D721Med (cell line): ENCODE data around the gene ANKRD31.
"Not testable (repeated sequence)": the region's sequence is repeated elsewhere in the genome, so short reads cannot be mapped to it uniquely, and the experiment has no call there.

ENCODE experiments used
- DNase-seq: peaks from one replicate; pipeline ENCODE4 v3.0.0; 2011; ENCODE audit warnings: low spot score; ENCODE audit not compliant: insufficient read length
- FAIRE-seq: peaks from 2 replicates; lab custom pipeline; 2011; peaks lifted over from hg19 to GRCh38; lab: Jason Lieb, UNC
- TF ChIP-seq, protein P1 (sequence below): IDR thresholded peaks from 2 replicates; pipeline ENCODE4 v1.5.1; 2012; ENCODE audit warnings: mild to moderate bottlenecking, control low read depth; ENCODE audit not compliant: insufficient read depth; ENCODE audit errors: missing control alignments

Gene ANKRD31

GRCh38 chr5:75152860-75153259 lies 83.8 kb downstream of the ANKRD31 start:
- no peak for DNase-seq
- FAIRE-seq, result no peak
- TF ChIP-seq, protein P1, sequence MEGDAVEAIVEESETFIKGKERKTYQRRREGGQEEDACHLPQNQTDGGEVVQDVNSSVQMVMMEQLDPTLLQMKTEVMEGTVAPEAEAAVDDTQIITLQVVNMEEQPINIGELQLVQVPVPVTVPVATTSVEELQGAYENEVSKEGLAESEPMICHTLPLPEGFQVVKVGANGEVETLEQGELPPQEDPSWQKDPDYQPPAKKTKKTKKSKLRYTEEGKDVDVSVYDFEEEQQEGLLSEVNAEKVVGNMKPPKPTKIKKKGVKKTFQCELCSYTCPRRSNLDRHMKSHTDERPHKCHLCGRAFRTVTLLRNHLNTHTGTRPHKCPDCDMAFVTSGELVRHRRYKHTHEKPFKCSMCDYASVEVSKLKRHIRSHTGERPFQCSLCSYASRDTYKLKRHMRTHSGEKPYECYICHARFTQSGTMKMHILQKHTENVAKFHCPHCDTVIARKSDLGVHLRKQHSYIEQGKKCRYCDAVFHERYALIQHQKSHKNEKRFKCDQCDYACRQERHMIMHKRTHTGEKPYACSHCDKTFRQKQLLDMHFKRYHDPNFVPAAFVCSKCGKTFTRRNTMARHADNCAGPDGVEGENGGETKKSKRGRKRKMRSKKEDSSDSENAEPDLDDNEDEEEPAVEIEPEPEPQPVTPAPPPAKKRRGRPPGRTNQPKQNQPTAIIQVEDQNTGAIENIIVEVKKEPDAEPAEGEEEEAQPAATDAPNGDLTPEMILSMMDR, result no peak

DNA sequence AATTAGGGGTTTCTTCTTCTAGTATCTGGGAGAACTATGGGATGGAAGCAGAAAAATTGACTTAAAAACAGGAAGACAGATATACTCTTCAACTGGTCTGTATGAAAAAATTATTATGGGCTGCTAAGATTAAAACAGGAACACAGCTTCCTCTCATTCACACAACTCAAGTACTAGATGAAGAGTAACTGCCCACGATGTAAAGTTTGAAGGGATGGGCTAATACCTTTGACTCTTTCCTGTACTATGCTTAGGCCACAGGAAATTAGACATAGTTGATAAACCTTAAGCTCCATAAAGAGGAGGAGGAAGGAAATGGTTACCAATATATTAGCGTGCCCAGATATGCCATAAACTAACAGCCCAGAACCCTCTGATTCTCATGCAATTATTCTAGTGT lies 88.6 kb downstream of the ANKRD31 start:
- TF ChIP-seq, protein P1, result no peak
- FAIRE-seq, result no peak
- no peak for DNase-seq

DNA sequence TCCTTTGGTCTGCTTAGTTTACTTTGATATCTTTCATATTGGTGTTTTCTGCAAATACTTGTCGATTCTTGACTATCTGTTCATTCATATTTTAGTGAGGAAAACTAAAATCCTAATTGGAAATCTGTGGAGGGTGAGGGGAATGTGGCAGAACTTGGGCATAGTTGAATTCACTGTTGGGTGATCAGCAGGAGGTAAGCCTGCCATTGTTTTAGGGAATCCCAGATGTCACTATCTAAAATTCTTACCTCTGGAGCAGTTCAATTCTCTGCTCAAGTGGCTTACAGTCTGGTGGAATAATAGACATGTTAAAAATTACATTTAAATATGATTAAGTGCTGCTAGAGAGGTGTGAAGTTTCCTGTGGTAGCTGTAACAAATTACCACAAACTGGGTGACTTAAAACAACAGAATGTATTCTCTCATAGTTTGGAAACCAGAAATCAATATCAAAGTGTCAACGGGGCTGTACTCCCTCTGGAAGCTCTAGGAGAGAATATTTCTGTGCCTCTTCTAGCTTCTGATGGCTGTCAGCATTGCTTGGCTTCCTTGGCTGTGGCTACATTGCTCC lies 94.0 kb downstream of the ANKRD31 start:
- FAIRE-seq (no peak), DNase-seq (no peak)
- TF ChIP-seq, protein P1, result no peak

DNA sequence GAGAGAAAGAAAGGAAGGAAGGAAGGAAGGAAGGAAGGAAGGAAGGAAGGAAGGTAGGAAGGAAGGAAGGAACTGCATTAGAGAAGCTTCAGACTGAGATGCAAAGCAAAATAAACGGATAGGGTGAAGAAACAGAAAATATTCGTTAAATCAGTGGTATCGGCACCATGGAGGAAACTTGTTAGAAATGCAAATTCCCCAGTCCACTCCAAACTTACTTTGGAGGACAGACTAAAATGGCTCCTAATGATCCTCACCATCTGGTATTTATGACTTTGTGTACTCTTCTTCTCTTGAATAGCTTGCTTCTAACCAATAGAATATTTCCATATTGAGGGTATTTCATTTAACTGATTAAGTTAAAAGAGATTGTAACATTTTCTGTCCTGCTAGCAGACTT lies 96.4 kb downstream of the ANKRD31 start:
- DNase-seq (no peak), FAIRE-seq (no peak)
- TF ChIP-seq, protein P1, result no peak

DNA sequence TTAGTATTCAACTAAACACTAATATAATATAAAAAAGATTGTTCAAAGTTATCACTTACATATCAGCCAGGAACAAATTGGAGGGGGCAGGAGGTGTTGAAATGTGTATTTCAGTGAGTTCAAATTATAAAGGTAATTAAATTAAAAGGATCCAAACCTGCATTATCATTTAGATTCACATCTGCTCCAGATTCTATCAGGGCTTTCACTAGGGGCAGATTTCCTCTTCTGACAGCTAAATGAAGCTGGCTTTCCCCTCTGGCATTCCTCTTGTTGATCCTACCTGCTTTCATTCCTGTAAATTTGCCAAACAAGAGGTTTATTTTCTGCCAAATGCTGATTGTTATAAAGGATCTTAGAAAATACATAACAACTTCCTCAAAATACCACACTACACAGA lies 98.0 kb downstream of the ANKRD31 start:
- TF ChIP-seq, protein P1, result no peak
- no peak for DNase-seq
- FAIRE-seq, result no peak

GRCh38 chr5:75130818-75131349 lies 105.8 kb downstream of the ANKRD31 start:
- no peak for FAIRE-seq
- DNase-seq, result no peak
- TF ChIP-seq, protein P1, result no peak

GRCh38 chr5:75116856-75117255 lies 119.8 kb downstream of the ANKRD31 start:
- TF ChIP-seq, protein P1, result no peak
- DNase-seq (no peak), FAIRE-seq (no peak)

DNA sequence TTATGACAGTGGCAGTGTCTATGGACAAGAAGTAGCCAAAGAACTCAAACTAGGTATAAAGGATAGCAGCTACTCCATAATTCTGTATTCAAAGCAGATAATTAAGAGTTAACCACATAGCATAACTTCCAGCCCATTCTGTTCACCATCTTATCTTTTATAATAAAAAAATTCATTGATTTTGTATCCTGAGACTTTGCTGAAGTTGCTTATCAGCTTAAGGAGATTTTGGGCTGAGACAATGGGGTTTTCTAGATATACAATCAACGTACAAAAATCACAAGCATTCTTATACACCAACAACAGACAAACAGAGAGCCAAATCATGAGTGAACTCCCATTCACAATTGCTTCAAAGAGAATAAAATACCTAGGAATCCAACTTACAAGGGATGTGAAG lies 122.4 kb downstream of the ANKRD31 start:
- DNase-seq, FAIRE-seq: not testable (repeated sequence)
